Adrenal gland (tissue), 12 donors: ENCODE data around the gene ADGRE3. TPM values are rescaled to one million over a fixed set of nuclear protein-coding genes. Genes with fewer than 3 reads are reported as not detected.

Source experiments
- DNase-seq, 7 donors: peaks; one replicate each; pipeline ENCODE4 v3.0.0-alpha.2; 2019 to 2020
- H3K27ac ChIP-seq, 5 donors: fragments of 200-600 bp; sonication (generic) in 4 of 5; 1 replicate in 3 of 5; 2 replicates in 2 of 5; pipeline versions ENCODE4 v1.5.1 to v1.8.0; 2016 to 2020; ENCODE audit warnings: mild to moderate bottlenecking in 1 of 5
- H3K27me3 ChIP-seq: fragments of 200-600 bp; 2 replicates; pipeline ENCODE4 v1.8.0; 2021
- H3K36me3 ChIP-seq, 2 donors: fragments of 200-600 bp; replicated peaks in 1 of 2; 1 replicate in 1 of 2; 2 replicates in 1 of 2; pipeline versions ENCODE4 v1.5.1 to v1.8.0; 2018 to 2022
- H3K4me1 ChIP-seq, 2 donors: fragments of 200-600 bp; replicated peaks in 1 of 2; 1 replicate in 1 of 2; 2 replicates in 1 of 2; pipeline versions ENCODE4 v1.5.1 to v1.8.0; 2018 to 2021
- H3K4me3 ChIP-seq, 4 donors: fragments of 200-600 bp; sonication (generic) in 3 of 4; one replicate each; pipeline ENCODE4 v1.5.1; 2016 to 2018
- H3K9me3 ChIP-seq, 3 donors: fragments of 200-600 bp; sonication (generic) in 1 of 3; replicated peaks in 1 of 3; 1 replicate in 2 of 3; 2 replicates in 1 of 3; pipeline versions ENCODE4 v1.5.1 to v1.8.0; 2016 to 2021
- POLR2A ChIP-seq, 2 donors: fragments of 450-650 bp; IDR thresholded peaks; one replicate each; pipeline ENCODE4 v1.6.1; 2017; ENCODE audit warnings: antibody characterized with exemption in 2 of 2, mild to moderate bottlenecking in 2 of 2, moderate library complexity in 1 of 2
- WGBS, 4 donors: extraction: QIAGEN DNeasy Blood & Tissue Kit in 2 of 4; methylation state at CpG; one replicate each; pipeline versions ENCODE4 v1.1.5 to v1.1.7; 2013 to 2017; 5-methylcytosine and 5-hydroxymethylcytosine counted together
- intact Hi-C, 2 donors: fragments of 100-400 bp; cut with DNase I; formaldehyde crosslinking; loops; one replicate each; pipeline versions ENCODE4 v1.14.1 to v1.15.0; 2022 to 2023
- polyA plus RNA-seq, 3 donors: library from polyadenylated mRNA; stranded (reverse); fragments of 200-250 nt in 2 of 3; fragments of 350-450 nt in 1 of 3; fragmentation: Illumina TruSeq in 1 of 3; extraction: RNeasy Lipid Tissue Mini Kit (QIAGEN cat#74804) in 1 of 3; gene quantifications; one replicate each; pipeline ENCODE4 v1.2.3, GENCODE V29; 2013 to 2014
- total RNA-seq, 9 donors: library from RNA; depleted of rRNA in 4 of 9; stranded (reverse); fragments of >200 nt in 4 of 9; fragments of 120-200 nt in 1 of 9; fragmentation: NEBNext Ultra II Directional in 1 of 9; extraction: Animal tissue kit (Norgen Biotek cat#: 25700) in 1 of 9; gene quantifications; one replicate each; pipeline versions ENCODE4 v1.1.0 to v1.2.4, GENCODE V29; 2013 to 2023
- TF ChIP-seq, protein P1 (sequence below), 6 experiments: fragments of 450-650 bp in 4 of 6; fragments of 200-600 bp in 2 of 6; sonication (generic) in 1 of 6; IDR thresholded peaks; 1 replicate in 5 of 6; 2 replicates in 1 of 6; pipeline versions ENCODE4 v1.5.1 to v1.8.0; 2016 to 2021; ENCODE audit warnings: antibody characterized with exemption in 6 of 6, mild to moderate bottlenecking in 2 of 6, moderate library complexity in 1 of 6
- donor health status: healthy with polysubstance abuse.
- donor health status: Bipolar disorder and iron deficiency.
- donor health status: DM: yes; HTN: yes; CAD: no.
- donor health status: DM: no; HTN: no; CAD: no.
- donor health status: DM: no; HTN: no; CAD: no.
- donor health status: DM: yes; HTN: yes; CAD: no.

The ADGRE3 gene
- total and polyA plus RNA-seq, 12 donors = 0.06 to 0.39 TPM; not detected in 10

DNA sequence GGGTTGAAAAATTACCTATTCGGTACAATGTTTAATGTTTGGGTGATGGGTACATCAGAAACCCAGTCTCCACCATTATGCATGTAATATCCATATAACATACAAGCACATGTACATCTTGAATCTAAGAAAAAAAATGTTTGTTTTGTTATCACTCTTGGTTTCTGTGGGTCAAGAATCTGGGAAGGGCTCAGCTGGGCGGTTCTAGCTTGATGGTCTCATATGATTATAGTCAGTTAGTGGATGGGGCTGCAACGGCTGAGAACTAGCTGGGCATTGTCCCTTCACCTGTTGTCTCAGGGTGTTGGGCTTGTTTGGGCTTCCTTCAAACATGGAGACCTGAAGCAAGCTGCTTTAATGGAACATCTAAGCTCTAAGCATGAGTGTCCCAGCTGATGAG, 4.7 kb downstream of the ADGRE3 start:
- intact Hi-C loops = no loop called here
- 60 to 76% (median 71%) methylated on average over 3 of the region's 3 CpGs for WGBS, 4 donors
- H3K27me3 ChIP-seq = no peaks in the 10 kb centered on the region

DNA sequence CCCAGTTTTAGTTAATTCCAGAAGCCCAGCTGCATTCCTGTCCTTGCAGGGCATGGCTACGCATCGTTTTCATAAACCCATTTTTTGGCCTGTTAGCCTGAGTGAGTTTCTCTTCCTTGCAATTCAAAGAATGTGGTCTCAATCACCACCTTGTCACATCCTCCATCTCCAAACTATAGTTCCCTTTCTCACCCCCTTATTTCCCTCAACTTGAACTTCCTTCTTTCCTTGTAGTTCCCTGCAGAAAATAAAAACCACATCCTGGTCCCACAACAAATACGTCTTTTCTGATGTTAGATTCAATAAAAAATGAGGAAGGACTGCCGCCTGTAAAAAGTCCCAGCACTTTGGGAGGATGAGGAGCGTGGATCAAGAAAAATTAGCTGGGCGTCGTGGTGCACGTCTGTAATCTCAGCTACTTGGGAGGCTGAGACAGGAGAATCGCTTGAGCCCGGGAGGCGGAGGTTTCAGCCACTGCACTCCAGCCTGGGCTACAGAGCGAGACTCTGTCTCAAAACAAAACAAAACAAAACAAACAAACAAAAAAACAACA, 13.2 kb downstream of the ADGRE3 start:
- H3K4me3 ChIP-seq = no peak overlapping the region
- 58 to 65% (median 61%) methylated on average over 12 of the region's 12 CpGs for WGBS, 4 donors
- no peak for TF ChIP-seq POLR2A (IDR thresholded peaks at IDR 0.05)
- no peaks in the 10 kb centered on the region for H3K27me3 ChIP-seq
- H3K9me3 ChIP-seq = no peaks in the 10 kb centered on the region
- H3K27ac ChIP-seq = peak overlapping the region in 1 of 5 donors; percentile 29
- peak in 2 of 7 donors; percentile 14 to 15 for DNase-seq
- intact Hi-C loops = no loop called here
- no peaks in the 10 kb centered on the region for H3K36me3 ChIP-seq
- H3K4me1 ChIP-seq = no peaks in the 10 kb centered on the region

More for the DNA sequence above, 4.7 kb downstream of the ADGRE3 start:
- TF ChIP-seq, protein P1, sequence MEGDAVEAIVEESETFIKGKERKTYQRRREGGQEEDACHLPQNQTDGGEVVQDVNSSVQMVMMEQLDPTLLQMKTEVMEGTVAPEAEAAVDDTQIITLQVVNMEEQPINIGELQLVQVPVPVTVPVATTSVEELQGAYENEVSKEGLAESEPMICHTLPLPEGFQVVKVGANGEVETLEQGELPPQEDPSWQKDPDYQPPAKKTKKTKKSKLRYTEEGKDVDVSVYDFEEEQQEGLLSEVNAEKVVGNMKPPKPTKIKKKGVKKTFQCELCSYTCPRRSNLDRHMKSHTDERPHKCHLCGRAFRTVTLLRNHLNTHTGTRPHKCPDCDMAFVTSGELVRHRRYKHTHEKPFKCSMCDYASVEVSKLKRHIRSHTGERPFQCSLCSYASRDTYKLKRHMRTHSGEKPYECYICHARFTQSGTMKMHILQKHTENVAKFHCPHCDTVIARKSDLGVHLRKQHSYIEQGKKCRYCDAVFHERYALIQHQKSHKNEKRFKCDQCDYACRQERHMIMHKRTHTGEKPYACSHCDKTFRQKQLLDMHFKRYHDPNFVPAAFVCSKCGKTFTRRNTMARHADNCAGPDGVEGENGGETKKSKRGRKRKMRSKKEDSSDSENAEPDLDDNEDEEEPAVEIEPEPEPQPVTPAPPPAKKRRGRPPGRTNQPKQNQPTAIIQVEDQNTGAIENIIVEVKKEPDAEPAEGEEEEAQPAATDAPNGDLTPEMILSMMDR (IDR thresholded peaks at IDR 0.05) = no peak
- TF ChIP-seq POLR2A (IDR thresholded peaks at IDR 0.05) = no peak
- H3K4me1 ChIP-seq = no peaks in the 10 kb centered on the region
- H3K9me3 ChIP-seq = no peaks in the 10 kb centered on the region
- H3K4me3 ChIP-seq = no peak overlapping the region
- H3K36me3 ChIP-seq = no peaks in the 10 kb centered on the region
- no peak for DNase-seq
- H3K27ac ChIP-seq = no peak overlapping the region

DNA sequence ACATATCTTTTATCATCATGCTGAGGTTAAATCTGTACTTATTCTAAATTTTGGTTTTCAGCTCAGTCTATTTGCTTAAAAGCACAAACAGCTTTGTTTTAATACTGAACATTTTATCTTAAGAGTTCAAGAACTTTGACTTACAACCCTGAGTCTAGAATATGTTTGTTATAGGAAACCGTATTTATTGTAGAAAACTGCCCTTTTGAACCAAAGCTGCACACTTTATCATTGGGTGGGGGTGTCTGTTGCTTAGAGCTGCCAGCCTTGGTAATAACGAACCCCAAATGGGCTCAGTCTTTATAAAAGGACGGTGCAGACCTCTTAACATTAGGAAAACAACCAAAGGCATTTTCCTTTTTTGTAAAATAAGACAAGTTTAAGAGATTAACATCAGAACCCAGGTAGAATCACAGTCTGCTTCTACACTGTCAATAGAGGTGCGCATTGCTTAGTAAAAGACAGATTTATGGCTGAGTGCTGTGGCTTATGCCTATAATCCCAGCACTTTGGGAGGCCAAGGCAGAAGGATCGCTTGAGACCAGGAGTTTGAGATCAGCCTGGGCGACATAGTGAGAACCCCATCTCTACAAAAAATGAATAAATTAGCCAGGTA, 14.7 kb downstream of the ADGRE3 start:
- no peaks in the 10 kb centered on the region for H3K9me3 ChIP-seq
- H3K4me3 ChIP-seq = no peak overlapping the region
- no peaks in the 10 kb centered on the region for H3K36me3 ChIP-seq
- H3K27me3 ChIP-seq = no peaks in the 10 kb centered on the region
- DNase-seq = no peak
- H3K27ac ChIP-seq = no peak overlapping the region
- 52 to 66% (median 59%) methylated on average over 6 of the region's 6 CpGs for WGBS, 4 donors
- H3K4me1 ChIP-seq = no peaks in the 10 kb centered on the region
- TF ChIP-seq, protein P1 (IDR thresholded peaks at IDR 0.05) = no peak
- no peak for TF ChIP-seq POLR2A (IDR thresholded peaks at IDR 0.05)
- intact Hi-C loops = no loop called here

- H3K4me3 ChIP-seq = no peak overlapping the region
- TF ChIP-seq, protein P1 (IDR thresholded peaks at IDR 0.05) = no peak
- no peak for TF ChIP-seq POLR2A (IDR thresholded peaks at IDR 0.05)
- H3K27ac ChIP-seq = no peak overlapping the region
- H3K4me1 ChIP-seq = no peaks in the 10 kb centered on the region
- no peaks in the 10 kb centered on the region for H3K9me3 ChIP-seq
- WGBS, 4 donors = 66 to 78% (median 71%) methylated on average over 10 to 11 of the region's 11 CpGs
- intact Hi-C loops = no loop called here
- H3K36me3 ChIP-seq = no peaks in the 10 kb centered on the region
- DNase-seq = no peak
- H3K27me3 ChIP-seq = no peaks in the 10 kb centered on the region
Observed at GRCh38 chr19:14655726-14656125, 18.9 kb downstream of the ADGRE3 start.
